Suprapubic skin (tissue), 4 donors: ENCODE data around the gene HIP1. TPM values are rescaled to one million over a fixed set of nuclear protein-coding genes. Genes with fewer than 3 reads are reported as not detected.

Experiments used
- DNase-seq, 2 donors: peaks; one replicate each; pipeline ENCODE4 v3.0.0-alpha.2; 2019; ENCODE audit warnings: low spot score in 2 of 2
- H3K27ac ChIP-seq: fragments of 200-600 bp; sonication (generic); one replicate; pipeline ENCODE4 v1.5.1; 2019
- H3K27me3 ChIP-seq: fragments of 200-600 bp; sonication (generic); one replicate; pipeline ENCODE4 v1.5.1; 2019
- H3K36me3 ChIP-seq: fragments of 200-600 bp; sonication (generic); one replicate; pipeline ENCODE4 v1.5.1; 2019
- H3K4me1 ChIP-seq: fragments of 200-600 bp; sonication (generic); one replicate; pipeline ENCODE4 v1.5.1; 2019
- H3K4me3 ChIP-seq: fragments of 200-600 bp; sonication (generic); one replicate; pipeline ENCODE4 v1.5.1; 2019; ENCODE audit warnings: mild to moderate bottlenecking
- H3K9me3 ChIP-seq: fragments of 200-600 bp; sonication (generic); one replicate; pipeline ENCODE4 v1.5.1; 2019
- EP300 ChIP-seq: sonication (generic); formaldehyde crosslinking; IDR thresholded peaks from one replicate; pipeline ENCODE4 v1.6.1; 2017; ENCODE audit warnings: antibody characterized with exemption
- POLR2A ChIP-seq, 2 donors: fragments of 450-650 bp; IDR thresholded peaks; one replicate each; pipeline ENCODE4 v1.6.1; 2017; ENCODE audit warnings: antibody characterized with exemption in 2 of 2, mild to moderate bottlenecking in 2 of 2, moderate library complexity in 2 of 2
- POLR2AphosphoS5 ChIP-seq, 3 donors: sonication (generic); formaldehyde crosslinking; IDR thresholded peaks; one replicate each; pipeline ENCODE4 v1.6.1; 2017; ENCODE audit warnings: antibody characterized with exemption in 3 of 3
- WGBS: methylation state at CpG from one replicate; pipeline ENCODE4 v1.1.5; 2018; 5-methylcytosine and 5-hydroxymethylcytosine counted together
- total RNA-seq, 4 donors: library from RNA; depleted of rRNA; stranded (reverse); fragments of >200 nt; gene quantifications; one replicate each; pipeline ENCODE4 v1.1.0, GENCODE V29; 2016
- TF ChIP-seq, protein P1 (sequence below), 2 donors: fragments of 200-600 bp in 1 of 2; fragments of 450-650 bp in 1 of 2; sonication (generic) in 1 of 2; IDR thresholded peaks; one replicate each; pipeline ENCODE4 v1.5.1; 2016 to 2019; ENCODE audit warnings: antibody characterized with exemption in 2 of 2, mild to moderate bottlenecking in 1 of 2, moderate library complexity in 1 of 2

HIP1 gene
- total RNA-seq, 4 donors from 2014 or later, result 16.0 to 29.4 (median 22.3) TPM

DNA sequence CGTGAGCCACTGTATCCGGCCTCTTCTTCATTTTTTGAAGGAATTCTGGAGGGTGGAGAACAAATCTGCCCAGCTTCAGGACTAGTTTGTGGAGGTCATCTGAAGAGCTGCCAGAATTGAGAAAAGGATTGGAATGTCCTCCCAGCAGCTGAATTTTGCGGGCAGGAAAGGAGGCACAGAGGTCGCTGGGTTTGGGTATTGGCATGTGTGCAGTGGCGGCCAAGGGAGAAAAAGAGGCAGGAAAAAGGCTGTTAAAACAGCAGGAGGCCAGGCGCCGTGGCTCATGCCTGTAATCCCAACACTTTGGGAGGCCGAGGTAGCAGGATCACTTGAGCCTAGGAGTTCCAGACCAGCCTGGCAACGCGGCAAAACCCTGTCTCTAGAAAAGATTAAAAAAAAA lies 80.4 kb downstream of the HIP1 start:
- H3K9me3 ChIP-seq, result no peaks in the 10 kb centered on the region
- TF ChIP-seq, protein P1, sequence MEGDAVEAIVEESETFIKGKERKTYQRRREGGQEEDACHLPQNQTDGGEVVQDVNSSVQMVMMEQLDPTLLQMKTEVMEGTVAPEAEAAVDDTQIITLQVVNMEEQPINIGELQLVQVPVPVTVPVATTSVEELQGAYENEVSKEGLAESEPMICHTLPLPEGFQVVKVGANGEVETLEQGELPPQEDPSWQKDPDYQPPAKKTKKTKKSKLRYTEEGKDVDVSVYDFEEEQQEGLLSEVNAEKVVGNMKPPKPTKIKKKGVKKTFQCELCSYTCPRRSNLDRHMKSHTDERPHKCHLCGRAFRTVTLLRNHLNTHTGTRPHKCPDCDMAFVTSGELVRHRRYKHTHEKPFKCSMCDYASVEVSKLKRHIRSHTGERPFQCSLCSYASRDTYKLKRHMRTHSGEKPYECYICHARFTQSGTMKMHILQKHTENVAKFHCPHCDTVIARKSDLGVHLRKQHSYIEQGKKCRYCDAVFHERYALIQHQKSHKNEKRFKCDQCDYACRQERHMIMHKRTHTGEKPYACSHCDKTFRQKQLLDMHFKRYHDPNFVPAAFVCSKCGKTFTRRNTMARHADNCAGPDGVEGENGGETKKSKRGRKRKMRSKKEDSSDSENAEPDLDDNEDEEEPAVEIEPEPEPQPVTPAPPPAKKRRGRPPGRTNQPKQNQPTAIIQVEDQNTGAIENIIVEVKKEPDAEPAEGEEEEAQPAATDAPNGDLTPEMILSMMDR (IDR thresholded peaks at IDR 0.05), result no peak
- TF ChIP-seq EP300, result no peak
- TF ChIP-seq POLR2AphosphoS5 (IDR thresholded peaks at IDR 0.05), result no peak
- TF ChIP-seq POLR2A (IDR thresholded peaks at IDR 0.05), result no peak
- no peaks in the 10 kb centered on the region for H3K4me1 ChIP-seq
- H3K4me3 ChIP-seq, result no peak overlapping the region
- H3K27ac ChIP-seq, result no peak overlapping the region
- H3K27me3 ChIP-seq, result no peaks in the 10 kb centered on the region
- H3K36me3 ChIP-seq, result peaks cover 3% of the 10 kb centered on the region
- DNase-seq, result no peak
- 85% methylated on average over 10 of the region's 10 CpGs for WGBS

DNA sequence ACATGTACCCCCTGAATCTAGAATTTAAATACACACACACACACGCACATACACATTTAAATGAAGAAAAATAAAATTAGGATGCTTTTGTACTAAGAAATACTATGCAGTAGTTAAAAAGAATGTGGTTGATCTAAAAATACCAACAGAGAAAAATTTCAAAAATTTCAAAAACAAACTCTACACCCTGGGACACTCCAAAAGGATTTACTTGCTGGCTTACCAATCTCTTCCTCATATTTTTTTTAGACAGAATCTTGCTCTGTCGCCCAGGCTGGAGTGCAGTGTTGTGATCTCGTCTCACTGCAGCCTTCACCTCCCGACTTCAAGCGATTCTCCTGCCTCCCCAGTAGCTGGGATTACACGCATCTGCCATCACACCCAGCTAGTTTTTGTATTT lies 80.9 kb downstream of the HIP1 start:
- TF ChIP-seq, protein P1 (IDR thresholded peaks at IDR 0.05), result no peak
- TF ChIP-seq POLR2AphosphoS5 (IDR thresholded peaks at IDR 0.05), result no peak
- no peak for TF ChIP-seq EP300
- no peak for TF ChIP-seq POLR2A (IDR thresholded peaks at IDR 0.05)
- H3K9me3 ChIP-seq, result no peaks in the 10 kb centered on the region
- H3K4me1 ChIP-seq, result no peaks in the 10 kb centered on the region
- no peak overlapping the region for H3K4me3 ChIP-seq
- peaks cover 3% of the 10 kb centered on the region for H3K36me3 ChIP-seq
- no peak for DNase-seq
- no peak overlapping the region for H3K27ac ChIP-seq
- no peaks in the 10 kb centered on the region for H3K27me3 ChIP-seq
- WGBS, result 83% methylated on average over 6 of the region's 6 CpGs

DNA sequence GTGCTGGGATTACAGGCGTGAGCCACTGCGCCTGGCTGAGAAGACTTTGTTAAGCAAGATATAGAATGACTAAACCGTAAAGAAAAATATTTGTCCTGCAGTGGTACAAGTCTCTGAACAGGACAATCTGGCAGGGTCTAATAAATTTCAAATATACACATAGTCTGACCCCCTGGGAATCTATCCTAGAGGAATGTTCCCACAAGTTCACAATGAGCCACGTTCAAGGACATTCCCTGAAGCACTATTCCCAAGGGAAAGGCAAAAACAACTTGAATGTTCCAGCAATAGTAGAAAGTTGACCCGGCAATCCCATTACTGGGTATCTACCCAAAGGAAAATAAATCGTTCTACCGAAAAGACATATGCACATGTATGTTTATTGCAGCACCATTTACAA lies 82.0 kb downstream of the HIP1 start:
- Histone ChIP-seq H3K4me1 (no peaks in the 10 kb centered on the region), H3K9me3 (no peaks in the 10 kb centered on the region), H3K27me3 (no peaks in the 10 kb centered on the region), H3K27ac (no peak overlapping the region), H3K4me3 (no peak overlapping the region), H3K36me3 (peaks cover 3% of the 10 kb centered on the region)
- WGBS, result 87% methylated on average over 7 of the region's 7 CpGs
- TF ChIP-seq POLR2A (IDR thresholded peaks at IDR 0.05) (no peak), POLR2AphosphoS5 (IDR thresholded peaks at IDR 0.05) (no peak), EP300 (no peak)
- TF ChIP-seq, protein P1 (IDR thresholded peaks at IDR 0.05), result no peak
- DNase-seq, result no peak

DNA sequence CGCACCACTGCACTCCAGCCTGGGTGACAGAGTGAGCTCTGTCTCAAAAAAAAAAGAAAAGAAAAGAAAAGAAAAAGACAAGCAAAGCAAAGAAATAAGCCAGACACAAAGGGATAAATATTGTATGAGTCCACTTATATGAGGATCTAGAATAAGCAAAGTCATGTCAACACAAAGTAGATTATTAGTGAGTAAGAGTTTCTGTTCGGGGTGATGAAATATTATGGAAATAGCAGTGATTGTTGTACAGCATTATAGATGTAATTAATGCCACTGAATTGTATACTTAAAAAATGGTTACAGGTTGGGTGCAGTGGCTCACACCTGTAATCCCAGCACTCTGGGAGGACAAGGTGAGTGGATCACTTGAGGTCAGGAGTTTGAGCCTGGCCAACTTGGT lies 83.2 kb downstream of the HIP1 start:
- peaks cover 3% of the 10 kb centered on the region for H3K36me3 ChIP-seq
- TF ChIP-seq, protein P1 (IDR thresholded peaks at IDR 0.05), result no peak
- no peak for TF ChIP-seq POLR2A (IDR thresholded peaks at IDR 0.05)
- TF ChIP-seq EP300, result no peak
- no peak for TF ChIP-seq POLR2AphosphoS5 (IDR thresholded peaks at IDR 0.05)
- no peak overlapping the region for H3K4me3 ChIP-seq
- no peaks in the 10 kb centered on the region for H3K27me3 ChIP-seq
- H3K4me1 ChIP-seq, result peaks cover 6% of the 10 kb centered on the region
- H3K9me3 ChIP-seq, result no peaks in the 10 kb centered on the region
- no peak overlapping the region for H3K27ac ChIP-seq
- WGBS, result 90% methylated on average over 2 of the region's 2 CpGs
- DNase-seq, result no peak

DNA sequence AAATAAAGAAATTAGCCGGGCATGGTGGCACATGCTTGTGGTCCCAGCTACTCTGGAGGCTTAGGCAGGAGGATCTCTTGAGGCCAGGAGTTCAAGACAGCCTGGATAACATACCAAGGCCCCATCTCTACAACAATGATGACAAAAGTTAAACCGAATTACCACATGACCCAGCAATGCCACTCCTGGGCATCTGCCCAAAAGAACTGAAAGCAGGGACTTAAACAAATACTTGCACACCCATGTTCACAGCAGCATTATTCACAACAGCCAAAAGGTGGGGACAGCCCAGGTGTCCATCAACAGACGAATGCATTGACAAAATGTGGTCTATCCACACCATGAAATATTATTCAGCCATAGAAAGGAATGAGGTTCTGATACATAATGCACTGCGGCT lies 83.9 kb downstream of the HIP1 start:
- Histone ChIP-seq H3K4me1 (peaks cover 12% of the 10 kb centered on the region), H3K27me3 (no peaks in the 10 kb centered on the region), H3K9me3 (no peaks in the 10 kb centered on the region), H3K27ac (no peak overlapping the region), H3K4me3 (no peak overlapping the region), H3K36me3 (peaks cover 3% of the 10 kb centered on the region)
- 94% methylated on average over 4 of the region's 4 CpGs for WGBS
- no peak for DNase-seq
- TF ChIP-seq EP300 (no peak), POLR2AphosphoS5 (IDR thresholded peaks at IDR 0.05) (no peak), POLR2A (IDR thresholded peaks at IDR 0.05) (no peak)
- TF ChIP-seq, protein P1 (IDR thresholded peaks at IDR 0.05), result no peak
